CD4-positive, alpha-beta T cell treated with Interleukin-17A for 1 hour (primary cell): ENCODE data around the gene LCNL1.

Experiments used
- DNase-seq: peaks from one replicate; pipeline ENCODE4 v3.0.0-alpha.2; 2020

Gene LCNL1

GRCh38 chr9:136977223-136977622 is 5.6 kb upstream of the LCNL1 start, which contains the start of gene PTGDS:
Gene PTGDS (plus strand): TSS chr9:136977504. CDS start chr9:136977579, 75 bp downstream.
- no peak for DNase-seq

- DNase-seq = no peak
Observed at GRCh38 chr9:136977649-136978072, 5.1 kb upstream of the LCNL1 start.

GRCh38 chr9:136978073-136978864 is 4.5 kb upstream of the LCNL1 start:
- DNase-seq = peak; percentile 77

DNA sequence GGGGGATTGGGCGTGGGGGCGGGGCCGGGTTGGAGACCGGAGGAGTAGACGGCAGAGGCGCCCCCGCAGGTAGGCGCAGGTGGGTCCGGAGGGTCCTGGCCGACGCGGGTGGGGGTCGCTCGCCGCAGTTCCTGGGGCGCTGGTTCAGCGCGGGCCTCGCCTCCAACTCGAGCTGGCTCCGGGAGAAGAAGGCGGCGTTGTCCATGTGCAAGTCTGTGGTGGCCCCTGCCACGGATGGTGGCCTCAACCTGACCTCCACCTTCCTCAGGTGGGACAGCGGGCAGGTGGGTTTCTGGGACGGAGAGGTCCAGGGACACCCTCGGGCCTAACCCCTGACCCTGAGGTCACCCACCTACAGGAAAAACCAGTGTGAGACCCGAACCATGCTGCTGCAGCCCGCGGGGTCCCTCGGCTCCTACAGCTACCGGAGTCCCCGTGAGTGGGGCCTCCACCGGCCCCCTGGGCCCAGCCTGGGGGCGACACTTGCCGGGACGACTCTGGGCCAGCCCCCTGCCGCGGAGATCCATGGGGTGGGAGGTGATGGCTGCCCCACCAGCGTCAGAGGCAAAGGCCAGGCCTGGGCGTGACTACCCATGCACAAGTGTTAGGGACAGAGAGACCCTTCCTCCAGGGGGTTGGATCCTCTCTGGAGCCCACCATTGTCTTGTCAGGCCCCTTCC is 3.8 kb upstream of the LCNL1 start:
- no peak for DNase-seq

GRCh38 chr9:136979769-136980587 is 2.8 kb upstream of the LCNL1 start:
- no peak for DNase-seq

- no peak for DNase-seq
Observed at GRCh38 chr9:136980669-136981478, 1.9 kb upstream of the LCNL1 start.

DNA sequence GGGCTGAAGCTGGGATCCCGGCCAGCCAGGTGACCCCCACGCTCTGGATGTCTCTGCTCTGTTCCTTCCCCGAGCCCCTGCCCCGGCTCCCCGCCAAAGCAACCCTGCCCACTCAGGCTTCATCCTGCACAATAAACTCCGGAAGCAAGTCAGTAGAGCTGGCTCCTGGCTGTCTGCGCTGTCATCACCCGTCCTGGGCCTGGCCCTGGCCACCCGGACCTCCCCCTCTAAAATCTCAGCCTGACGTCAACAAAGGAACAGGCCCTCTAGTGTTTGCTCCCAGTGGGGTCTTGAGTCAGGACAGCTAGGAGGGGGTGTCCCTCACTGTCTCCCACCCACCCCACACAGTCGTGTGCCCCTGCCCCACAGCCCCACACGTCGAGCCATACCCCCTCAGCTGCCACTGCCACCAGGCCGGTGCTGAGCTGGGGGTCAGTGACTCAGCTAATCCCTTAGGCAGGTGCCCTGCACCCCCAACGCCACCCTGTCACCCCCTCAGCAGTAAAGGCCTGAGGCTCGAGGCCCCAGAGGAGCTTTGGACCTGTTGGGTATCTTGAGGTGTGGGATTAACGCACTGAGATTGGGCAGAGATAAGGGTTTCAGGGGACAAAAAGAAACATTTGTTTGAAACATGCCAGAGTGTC is 1.1 kb upstream of the LCNL1 start:
- no peak for DNase-seq

- DNase-seq = no peak
Observed at GRCh38 chr9:136983167-136983566, 374 bp downstream of the LCNL1 start.

DNA sequence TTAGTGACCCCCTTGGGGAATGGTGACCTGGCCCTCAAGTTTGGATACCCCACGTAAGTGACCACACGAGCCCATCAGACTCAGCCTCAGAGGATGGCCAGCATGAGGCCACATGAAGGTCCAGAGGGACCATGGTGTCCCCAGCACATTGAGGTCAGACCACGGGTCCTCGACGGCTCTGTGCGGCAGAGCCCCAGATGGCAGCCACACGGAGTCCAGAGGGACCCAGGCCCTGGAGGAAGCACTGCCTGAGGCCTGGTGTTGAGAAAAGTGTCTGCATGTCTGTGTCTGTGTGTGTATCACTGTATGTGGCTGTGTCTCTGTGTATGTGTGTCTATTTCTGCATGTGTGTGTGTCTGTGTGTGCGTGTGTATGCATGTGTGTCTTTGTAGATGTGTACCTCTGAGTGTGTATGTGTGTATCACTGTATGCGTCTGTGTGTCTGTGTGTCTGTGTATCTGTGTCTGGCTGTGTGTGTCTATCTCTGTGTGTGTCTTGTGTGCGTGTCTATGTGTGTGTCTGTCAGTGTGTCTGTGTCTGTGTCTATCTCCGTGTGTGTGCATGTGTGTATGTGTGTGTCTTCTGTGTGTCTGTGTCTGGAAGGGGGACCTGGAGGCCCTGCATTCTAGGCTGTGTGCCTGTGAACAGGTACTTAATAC is 992 bp downstream of the LCNL1 start:
- no peak for DNase-seq

- DNase-seq = no peak
Observed at GRCh38 chr9:136984464-136985026, 1.8 kb downstream of the LCNL1 start.

DNA sequence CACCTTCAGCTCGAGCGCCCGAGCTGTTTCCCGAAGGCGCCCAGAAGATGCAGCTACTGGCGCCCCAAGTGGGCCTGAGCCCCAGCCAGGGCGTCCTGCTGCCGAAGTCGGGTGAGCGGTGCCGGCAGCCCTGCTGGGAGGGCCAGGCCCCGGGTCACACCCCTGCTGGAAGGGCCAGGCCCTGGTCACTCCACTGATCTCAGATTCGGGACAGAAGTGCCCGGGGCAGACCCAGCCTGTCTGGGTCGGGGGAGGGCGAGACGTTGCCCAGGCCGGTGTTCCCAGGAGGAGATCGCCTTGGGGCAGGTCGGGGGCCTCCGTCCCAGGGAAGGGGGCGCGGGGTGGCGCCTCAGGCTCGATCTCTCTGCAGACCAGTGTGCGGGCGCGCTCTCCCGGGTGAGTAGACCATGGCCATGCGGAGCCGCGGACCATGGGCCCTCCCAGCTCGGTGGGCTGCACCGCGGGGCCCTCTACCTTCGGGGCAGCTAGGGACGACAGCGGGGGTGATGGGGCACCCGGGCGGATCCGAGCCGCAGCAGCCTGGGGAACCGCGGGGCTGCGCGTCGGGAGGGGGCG is 2.3 kb downstream of the LCNL1 start:
- no peak for DNase-seq

- no peak for DNase-seq
Observed at GRCh38 chr9:136985853-136986252, 3.1 kb downstream of the LCNL1 start.

GRCh38 chr9:136988872-136989271 is 6.1 kb downstream of the LCNL1 start:
- DNase-seq = no peak

- no peak for DNase-seq
Observed at GRCh38 chr9:136990242-136990911, 7.6 kb downstream of the LCNL1 start.

- peak; percentile 94 for DNase-seq
Observed at GRCh38 chr9:136991993-136992818, 9.4 kb downstream of the LCNL1 start, which contains the start of gene PAXX. Gene PAXX (plus strand): TSS chr9:136992422. CDS start chr9:136992444, 22 bp downstream.

DNA sequence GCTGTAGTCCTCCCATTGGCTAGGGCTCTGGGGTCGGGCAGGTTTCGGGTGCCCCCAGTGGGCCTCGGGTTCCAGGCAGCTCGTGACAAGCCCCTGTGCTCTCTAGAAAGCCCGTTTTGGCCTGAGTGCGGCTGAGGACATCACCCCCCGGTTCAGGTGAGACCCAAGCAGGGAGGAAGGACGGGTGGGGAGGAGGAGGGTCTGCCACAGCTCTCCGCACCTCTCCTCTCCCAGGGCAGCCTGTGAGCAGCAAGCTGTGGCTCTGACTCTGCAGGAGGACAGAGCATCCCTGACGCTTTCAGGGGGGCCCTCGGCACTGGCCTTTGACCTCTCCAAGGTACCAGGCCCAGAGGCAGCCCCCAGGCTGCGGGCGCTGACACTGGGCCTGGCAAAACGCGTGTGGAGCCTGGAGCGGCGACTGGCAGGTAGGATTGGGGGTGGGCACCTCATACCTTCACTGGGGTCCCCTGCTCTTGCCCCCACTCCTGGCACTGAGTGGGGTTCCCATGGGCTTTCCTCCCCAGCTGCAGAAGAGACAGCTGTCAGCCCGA is 10.1 kb downstream of the LCNL1 start:
- DNase-seq = no peak

- DNase-seq = no peak
Observed at GRCh38 chr9:136994180-136994887, 11.5 kb downstream of the LCNL1 start.

- no peak for DNase-seq
Observed at GRCh38 chr9:136994888-136995230, 12.1 kb downstream of the LCNL1 start.
